ENCODE measurements around the gene CREBRF.
A peak's percentile ranks its signal among the peaks of the same experiment; 100 is the strongest.

Gene CREBRF

DNA sequence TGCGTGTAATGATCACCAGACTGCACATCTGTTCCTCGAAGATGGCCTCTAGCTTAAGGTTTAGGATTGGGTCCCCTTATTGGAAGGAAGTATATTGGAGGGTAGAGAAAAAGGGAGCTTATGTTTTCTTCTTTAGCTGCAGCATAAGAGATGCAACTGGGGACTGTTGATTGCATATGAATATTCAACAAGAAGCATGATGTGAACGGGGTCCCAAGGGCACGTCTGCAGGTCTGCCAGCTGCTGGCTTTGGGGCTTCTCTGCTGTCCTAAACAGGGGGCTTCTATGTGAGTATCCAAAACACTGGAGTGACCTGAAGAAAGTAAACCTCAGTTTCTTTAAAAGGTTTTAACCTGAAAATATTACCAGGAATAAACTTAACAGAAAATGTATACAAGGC is 84.6 kb downstream of the CREBRF start:
- no peaks in the 10 kb centered on the region for H3K9me3 Mint-ChIP-seq
- no peak for DNase-seq
- H3K36me3 Mint-ChIP-seq (ENCODE audit: low read depth), result no peaks in the 10 kb centered on the region
- H3K27ac Mint-ChIP-seq, result no peak overlapping the region
- peaks cover 11% of the 10 kb centered on the region for H3K27me3 Mint-ChIP-seq (ENCODE audit: low read depth, poor library complexity)
- peaks cover 5% of the 10 kb centered on the region for H3K4me1 Mint-ChIP-seq
- no peak for TF ChIP-seq CTCF (IDR thresholded peaks at IDR 0.05)
- H3K4me3 Mint-ChIP-seq, result no peak overlapping the region

GRCh38 chr5:173143567-173143966 is 87.4 kb downstream of the CREBRF start:
- peaks cover 7% of the 10 kb centered on the region for H3K36me3 Mint-ChIP-seq (ENCODE audit: low read depth)
- H3K9me3 Mint-ChIP-seq, result no peaks in the 10 kb centered on the region
- peaks cover 5% of the 10 kb centered on the region for H3K4me1 Mint-ChIP-seq
- no peak for DNase-seq
- TF ChIP-seq CTCF (IDR thresholded peaks at IDR 0.05), result no peak
- H3K27me3 Mint-ChIP-seq (ENCODE audit: low read depth, poor library complexity), result peaks cover 7% of the 10 kb centered on the region
- no peak overlapping the region for H3K4me3 Mint-ChIP-seq
- H3K27ac Mint-ChIP-seq, result no peak overlapping the region

- DNase-seq, result peak; percentile 98
- H3K4me1 Mint-ChIP-seq, result peaks cover 5% of the 10 kb centered on the region
- H3K27ac Mint-ChIP-seq, result peak within 1 kb of the TSS; percentile 96
- H3K36me3 Mint-ChIP-seq (ENCODE audit: low read depth), result peaks cover 17% of the 10 kb centered on the region
- TF ChIP-seq CTCF (IDR thresholded peaks at IDR 0.05), result peak; percentile 89
- peak within 1 kb of the TSS; percentile 98 for H3K4me3 Mint-ChIP-seq
- H3K9me3 Mint-ChIP-seq, result no peaks in the 10 kb centered on the region
- peaks cover 7% of the 10 kb centered on the region for H3K27me3 Mint-ChIP-seq (ENCODE audit: low read depth, poor library complexity)
Measured at GRCh38 chr5:173144200-173145176, 88.3 kb downstream of the CREBRF start, which contains the start of gene BNIP1. Gene BNIP1, plus strand, starts transcription at chr5:173144531. Its CDS starts 15 bp downstream, at chr5:173144546.

DNA sequence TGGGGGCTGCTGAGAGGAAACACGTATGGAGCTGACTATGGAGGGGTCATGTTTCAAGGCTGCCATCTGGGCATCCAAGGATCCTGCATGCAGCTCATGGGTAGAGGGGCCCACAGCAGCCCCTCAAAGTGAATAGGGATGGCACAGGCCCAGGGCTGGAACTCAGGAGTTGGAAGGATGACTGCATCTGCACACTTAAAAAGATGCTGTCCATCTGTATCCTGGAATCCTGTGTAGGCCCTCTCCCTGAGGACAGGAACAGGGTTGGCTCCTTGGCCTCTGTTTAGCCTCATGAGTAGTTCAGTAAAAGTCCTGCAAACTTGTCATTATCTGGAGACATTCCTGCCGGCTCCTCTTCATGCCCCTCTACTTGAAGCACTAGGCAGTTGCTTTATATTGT is 92.2 kb downstream of the CREBRF start:
- DNase-seq, result no peak
- Mint-ChIP-seq H3K27me3 (ENCODE audit: low read depth, poor library complexity) (peaks cover 7% of the 10 kb centered on the region), H3K4me3 (no peak overlapping the region), H3K4me1 (peaks cover 10% of the 10 kb centered on the region), H3K27ac (no peak overlapping the region), H3K9me3 (no peaks in the 10 kb centered on the region), H3K36me3 (ENCODE audit: low read depth) (peaks cover 37% of the 10 kb centered on the region)
- no peak for TF ChIP-seq CTCF (IDR thresholded peaks at IDR 0.05)

DNA sequence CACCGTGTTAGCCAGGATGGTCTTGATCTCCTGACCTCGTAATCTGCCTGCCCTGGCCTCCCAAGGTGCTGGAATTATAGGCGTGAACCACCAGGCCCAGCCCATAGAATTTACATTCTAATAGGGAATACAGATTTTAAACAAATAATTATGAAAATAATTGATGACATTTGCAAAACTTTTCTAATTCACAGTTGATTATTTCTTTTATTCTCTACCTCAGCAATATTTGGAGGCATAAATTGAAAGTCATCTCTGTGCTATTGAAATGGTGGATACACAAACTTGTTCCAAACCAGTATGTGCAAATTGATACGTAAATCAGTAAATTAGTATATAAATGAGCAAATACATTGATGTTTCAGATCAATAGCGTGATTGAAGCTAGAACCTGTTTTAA is 96.4 kb downstream of the CREBRF start:
- H3K36me3 Mint-ChIP-seq (ENCODE audit: low read depth), result peaks cover 45% of the 10 kb centered on the region
- DNase-seq, result no peak
- peaks cover 27% of the 10 kb centered on the region for H3K4me1 Mint-ChIP-seq
- TF ChIP-seq CTCF (IDR thresholded peaks at IDR 0.05), result no peak
- H3K27me3 Mint-ChIP-seq (ENCODE audit: low read depth, poor library complexity), result no peaks in the 10 kb centered on the region
- H3K27ac Mint-ChIP-seq, result no peak overlapping the region
- no peaks in the 10 kb centered on the region for H3K9me3 Mint-ChIP-seq
- H3K4me3 Mint-ChIP-seq, result no peak overlapping the region
